GM23338 (cell line): ENCODE results near the gene GPR78. TPM values are rescaled to one million over a fixed set of nuclear protein-coding genes. Genes with fewer than 3 reads are reported as not detected.

Experiments
- ATAC-seq: fragments of 200-7000 bp; cut with Tn5 transposase; 3 replicates; pipeline ENCODE4 v1.9.1; 2020
- DNase-seq: peaks from one replicate; pipeline ENCODE4 v3.0.0-alpha.2; 2015; ENCODE audit warnings: low spot score
- H2AFZ ChIP-seq: fragments of 200-600 bp; sonication (generic); 2 replicates; pipeline ENCODE4 v1.8.0; 2016; ENCODE audit warnings: antibody characterized with exemption, mild to moderate bottlenecking, moderate library complexity
- H3F3A ChIP-seq: fragments of 200-600 bp; sonication (generic); replicated peaks from 2 replicates; pipeline ENCODE4 v1.8.0; 2017; ENCODE audit warnings: antibody characterized with exemption, mixed run types, low read depth
- H3K27ac ChIP-seq: fragments of 200-600 bp; sonication (generic); 2 replicates; pipeline ENCODE4 v1.6.1; 2016; ENCODE audit warnings: low read depth
- H3K27me3 ChIP-seq: fragments of 200-600 bp; sonication (generic); 2 replicates; pipeline ENCODE4 v1.8.0; 2016; ENCODE audit warnings: mild to moderate bottlenecking, mixed run types, moderate library complexity; ENCODE audit not compliant: insufficient read depth
- H3K36me3 ChIP-seq: fragments of 200-600 bp; sonication (generic); 2 replicates; pipeline ENCODE4 v1.8.0; 2016; ENCODE audit warnings: mild to moderate bottlenecking; ENCODE audit not compliant: insufficient read depth
- H3K4me1 ChIP-seq: fragments of 200-600 bp; sonication (generic); 2 replicates; pipeline ENCODE4 v1.8.0; 2016; ENCODE audit warnings: mild to moderate bottlenecking, moderate library complexity; ENCODE audit not compliant: insufficient read depth
- H3K4me2 ChIP-seq: fragments of 200-600 bp; sonication (generic); 2 replicates; pipeline ENCODE4 v1.7.1; 2017; ENCODE audit warnings: mixed run types
- H3K4me3 ChIP-seq: fragments of 200-600 bp; sonication (generic); 2 replicates; pipeline ENCODE4 v1.6.1; 2016; ENCODE audit warnings: mixed run types
- H3K79me2 ChIP-seq: fragments of 200-600 bp; sonication (generic); replicated peaks from 2 replicates; pipeline ENCODE4 v1.8.0; 2017; ENCODE audit warnings: mild to moderate bottlenecking; ENCODE audit not compliant: insufficient read depth
- H3K9me2 ChIP-seq: fragments of 200-600 bp; sonication (generic); 2 replicates; pipeline ENCODE4 v1.8.0; 2017; ENCODE audit not compliant: insufficient read depth
- H4K20me1 ChIP-seq: fragments of 200-600 bp; sonication (generic); replicated peaks from 2 replicates; pipeline ENCODE4 v1.8.0; 2017; ENCODE audit warnings: mild to moderate bottlenecking; ENCODE audit not compliant: insufficient read depth
- H3K27ac Mint-ChIP-seq: 2 replicates; pipeline ENCODE4 v1.8.0; 2020; ENCODE audit warnings: inconsistent platforms, mild to moderate bottlenecking, moderate library complexity, mixed read lengths
- H3K27me3 Mint-ChIP-seq: 3 replicates; pipeline ENCODE4 v1.8.0; 2022; ENCODE audit warnings: low read depth, mild to moderate bottlenecking, moderate library complexity, mixed read lengths, inconsistent platforms; ENCODE audit not compliant: insufficient read depth, poor library complexity
- H3K36me3 Mint-ChIP-seq: 3 replicates; pipeline ENCODE4 v1.8.0; 2021; ENCODE audit warnings: low read depth, mild to moderate bottlenecking, inconsistent platforms, moderate library complexity, mixed read lengths
- H3K4me1 Mint-ChIP-seq: 3 replicates; pipeline ENCODE4 v1.8.0; 2020; ENCODE audit warnings: mild to moderate bottlenecking, inconsistent platforms, mixed read lengths
- H3K4me3 Mint-ChIP-seq: 3 replicates; pipeline ENCODE4 v1.8.0; 2021; ENCODE audit warnings: moderate library complexity, mild to moderate bottlenecking, inconsistent platforms, mixed read lengths
- H3K9me3 Mint-ChIP-seq: 3 replicates; pipeline ENCODE4 v1.8.0; 2020; ENCODE audit warnings: moderate library complexity, mild to moderate bottlenecking, inconsistent platforms, mixed read lengths
- CREB1 ChIP-seq: fragments of 250-450 bp; sonication (Bioruptor Pico); IDR thresholded peaks from 2 replicates; pipeline ENCODE4 v1.5.0; 2020; ENCODE audit warnings: low read depth, mild to moderate bottlenecking, moderate library complexity
- CTCF ChIP-seq, 2 experiments: fragments of 200-600 bp in 1 of 2; sonication (generic) in 1 of 2; conservative IDR thresholded peaks; 2 replicates each; pipeline versions ENCODE4 v1.5.1 to v1.6.1; 2016 to 2017; ENCODE audit warnings: antibody characterized with exemption in 2 of 2, low read depth in 2 of 2, mild to moderate bottlenecking in 2 of 2, moderate library complexity in 1 of 2
- ETS1 ChIP-seq: IDR thresholded peaks from 2 replicates; pipeline ENCODE4 v1.6.1; 2016; ENCODE audit warnings: antibody characterized with exemption
- EZH2 ChIP-seq: fragments of 200-600 bp; sonication (generic); IDR thresholded peaks from one replicate; pipeline ENCODE4 v1.8.0; 2017; ENCODE audit warnings: antibody characterized with exemption, mild to moderate bottlenecking, low read depth; ENCODE audit not compliant: unreplicated experiment
- EZH2phosphoT487 ChIP-seq: fragments of 200-600 bp; sonication (generic); IDR thresholded peaks from one replicate; pipeline ENCODE4 v1.8.1; 2018; ENCODE audit warnings: antibody characterized with exemption; ENCODE audit not compliant: unreplicated experiment
- JUNB ChIP-seq: IDR thresholded peaks from one replicate; pipeline ENCODE4 v1.6.1; 2016; ENCODE audit warnings: antibody characterized with exemption; ENCODE audit not compliant: unreplicated experiment
- NANOG ChIP-seq: IDR thresholded peaks from 2 replicates; pipeline ENCODE4 v1.6.1; 2016; ENCODE audit warnings: antibody characterized with exemption, borderline replicate concordance
- POLR2AphosphoS5 ChIP-seq: IDR thresholded peaks from 2 replicates; pipeline ENCODE4 v1.6.1; 2016; ENCODE audit warnings: antibody characterized with exemption, low read depth
- REST ChIP-seq: IDR thresholded peaks from one replicate; pipeline ENCODE4 v1.6.1; 2018; ENCODE audit warnings: antibody characterized with exemption; ENCODE audit not compliant: unreplicated experiment
- STAT1 ChIP-seq: IDR thresholded peaks from one replicate; pipeline ENCODE4 v1.6.1; 2016; ENCODE audit warnings: antibody characterized with exemption; ENCODE audit not compliant: unreplicated experiment
- ZNF114 ChIP-seq: fragments of 250-450 bp; sonication (Bioruptor Pico); IDR thresholded peaks from 2 replicates; pipeline ENCODE4 v1.5.0; 2020; ENCODE audit warnings: mild to moderate bottlenecking, moderate library complexity
- ZNF331 ChIP-seq: fragments of 250-450 bp; sonication (Bioruptor Pico); IDR thresholded peaks from 2 replicates; pipeline ENCODE4 v1.5.0; 2020; ENCODE audit warnings: low read depth, mild to moderate bottlenecking, moderate library complexity
- ZNF462 ChIP-seq: fragments of 250-450 bp; sonication (Bioruptor Pico); IDR thresholded peaks from 2 replicates; pipeline ENCODE4 v1.5.0; 2020; ENCODE audit warnings: mild to moderate bottlenecking, moderate library complexity
- polyA plus RNA-seq: library from polyadenylated mRNA; unstranded; fragments of >200 nt; fragmentation: Nextera tagmentation; extraction: Ambion mirVana; gene quantifications from 2 replicates; pipeline ENCODE4 v1.2.1, GENCODE V29; 2016
- total RNA-seq: library from RNA; depleted of rRNA; stranded (reverse); fragments of >200 nt; shearing (Covaris generic); gene quantifications from 2 replicates; pipeline ENCODE4 v1.2.3, GENCODE V29; 2014

GPR78 gene
- total and polyA plus RNA-seq, 2 experiments from 2014 or later: 0.82 to 2.7 TPM

- Mint-ChIP-seq H3K36me3 (no peaks in the 10 kb centered on the region; the same call in 2 of the 3 replicates), H3K27me3 (peaks cover 20% of the 10 kb centered on the region), H3K4me1 (peaks cover 42% of the 10 kb centered on the region), H3K4me3 (no peak overlapping the region), H3K27ac (no peak overlapping the region), H3K9me3 (no peaks in the 10 kb centered on the region)
- Histone ChIP-seq H3F3A (no peaks in the 10 kb centered on the region), H3K27ac (no peak overlapping the region), H3K27me3 (no peaks in the 10 kb centered on the region), H3K4me3 (no peak overlapping the region), H3K4me2 (no peak overlapping the region), H3K9me2 (no peaks in the 10 kb centered on the region), H4K20me1 (peaks cover 3% of the 10 kb centered on the region; the same call in 1 of the 2 replicates), H3K36me3 (no peaks in the 10 kb centered on the region), H3K79me2 (peaks cover 6% of the 10 kb centered on the region), H2AFZ (no peak overlapping the region), H3K4me1 (peaks cover 17% of the 10 kb centered on the region)
- ATAC-seq (no peak), DNase-seq (no peak)
- no peak for TF ChIP-seq ETS1
- TF ChIP-seq STAT1: no peak
- no peak for TF ChIP-seq ZNF462 (CRISPR knock-in tag)
- TF ChIP-seq REST: no peak
- no peak for TF ChIP-seq ZNF114 (CRISPR knock-in tag)
- TF ChIP-seq JUNB: no peak
- TF ChIP-seq CTCF (conservative IDR thresholded peaks at IDR 0.05; ENCODE audit: low read depth in 2 of 2): no peak
- TF ChIP-seq CREB1 (CRISPR knock-in tag): no peak
- TF ChIP-seq EZH2phosphoT487: no peak
- no peak for TF ChIP-seq EZH2
- TF ChIP-seq POLR2AphosphoS5: no peak
- TF ChIP-seq NANOG: no peak
- TF ChIP-seq ZNF331: no peak
Observed at GRCh38 chr4:8589823-8590545, 9.8 kb downstream of the GPR78 start.
